Activated CD8-positive, alpha-beta memory T cell treated with anti-CD3 and anti-CD28 coated beads for 4 hours (primary cell): ENCODE measurements around the gene SCNM1.
"Not testable (repeated sequence)": the region's sequence is repeated elsewhere in the genome, so short reads cannot be mapped to it uniquely, and the experiment has no call there.

Source experiments
- DNase-seq, 2 donors: peaks; one replicate each; pipeline ENCODE4 v3.0.0-alpha.2; 2020; ENCODE audit warnings: low read depth in 2 of 2

SCNM1 gene

GRCh38 chr1:151146412-151147131 is 19.4 kb upstream of the SCNM1 start, which contains the start of gene SEMA6C:
SEMA6C (minus strand) TSS chr1:151146631; CDS start chr1:151142621, 4,010 bp downstream.
- peak; percentile 74 for DNase-seq

- no peak for DNase-seq
Observed at GRCh38 chr1:151147132-151147503, 18.8 kb upstream of the SCNM1 start.

GRCh38 chr1:151147665-151148064 is 18.3 kb upstream of the SCNM1 start:
- DNase-seq = no peak

GRCh38 chr1:151156515-151156819 is 9.5 kb upstream of the SCNM1 start, which contains the start of gene TNFAIP8L2:
TNFAIP8L2 (plus strand) TSS chr1:151156649; CDS start chr1:151158698, 2,049 bp downstream.
- peak; percentile 48 to 53 for DNase-seq

GRCh38 chr1:151157067-151157531 is 8.8 kb upstream of the SCNM1 start:
- peak in 1 of 2 donors; percentile 37 for DNase-seq

GRCh38 chr1:151158326-151158725 is 7.6 kb upstream of the SCNM1 start:
- DNase-seq = no peak

- no peak for DNase-seq
Observed at GRCh38 chr1:151158751-151159251, 7.1 kb upstream of the SCNM1 start.

- DNase-seq = no peak
Observed at GRCh38 chr1:151159373-151159772, 6.6 kb upstream of the SCNM1 start.

GRCh38 chr1:151164732-151165280 is 1.1 kb upstream of the SCNM1 start:
- DNase-seq = no peak

GRCh38 chr1:151165281-151165737 is 635 bp upstream of the SCNM1 start:
- no peak for DNase-seq

GRCh38 chr1:151166505-151166956 is 587 bp downstream of the SCNM1 start:
- no peak for DNase-seq

GRCh38 chr1:151167116-151167515 is 1.2 kb downstream of the SCNM1 start:
- no peak for DNase-seq

- DNase-seq = no peak
Observed at GRCh38 chr1:151171190-151171589, 5.2 kb downstream of the SCNM1 start.

- no peak for DNase-seq
Observed at GRCh38 chr1:151175041-151175741, 9.2 kb downstream of the SCNM1 start.

GRCh38 chr1:151175863-151176262 is 9.9 kb downstream of the SCNM1 start, which contains the start of gene TMOD4:
TMOD4 (minus strand) TSS chr1:151175981; CDS start chr1:151174875, 1,106 bp downstream.
- DNase-seq = no peak

GRCh38 chr1:151176514-151177045 is 10.6 kb downstream of the SCNM1 start:
- DNase-seq = no peak

GRCh38 chr1:151184211-151184610 is 18.3 kb downstream of the SCNM1 start:
- DNase-seq = no peak

GRCh38 chr1:151187205-151187604 is 21.3 kb downstream of the SCNM1 start:
- no peak for DNase-seq

- DNase-seq = not testable (repeated sequence)
Observed at GRCh38 chr1:151188667-151189066, 22.7 kb downstream of the SCNM1 start.

GRCh38 chr1:151189637-151190445 is 23.9 kb downstream of the SCNM1 start, which contains the start of gene VPS72:
VPS72 (minus strand) TSS chr1:151190197; CDS start chr1:151190121, 76 bp downstream.
- DNase-seq = peak; percentile 54 to 75

GRCh38 chr1:151192047-151192446 is 26.1 kb downstream of the SCNM1 start:
- no peak for DNase-seq
